NB4 (cell line): ENCODE results near the gene METRNL.

Experiments used
- POLR2A ChIP-seq: IDR thresholded peaks from 2 replicates; pipeline ENCODE4 v1.6.1; 2011; ENCODE audit warnings: mild to moderate bottlenecking; ENCODE audit not compliant: insufficient read length; ENCODE audit errors: extremely low read depth
- TF ChIP-seq, protein P1 (sequence below): IDR thresholded peaks from one replicate; pipeline ENCODE4 v1.5.1; 2012; ENCODE audit warnings: low read depth, low read length

DNA sequence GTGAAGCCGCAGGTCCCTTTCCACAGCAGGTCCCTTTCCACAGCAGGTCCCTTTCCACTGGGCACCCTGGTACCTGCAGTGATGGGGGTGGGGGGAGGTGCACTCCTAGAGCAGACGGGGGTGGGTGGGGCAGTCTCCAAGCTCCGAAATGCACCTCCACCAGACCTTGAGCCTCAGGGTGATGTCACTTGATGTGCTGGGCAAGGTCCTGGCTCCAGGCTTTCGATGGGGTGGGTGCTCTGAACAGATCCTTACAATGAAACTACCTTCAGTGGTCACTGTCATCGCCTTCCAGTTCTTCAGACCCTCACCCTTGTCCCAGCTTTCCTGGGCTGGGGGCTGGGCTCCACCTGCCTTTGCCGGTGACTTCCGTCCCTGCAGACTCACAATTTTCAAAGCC is 1.5 kb upstream of the METRNL start:
- TF ChIP-seq, protein P1, sequence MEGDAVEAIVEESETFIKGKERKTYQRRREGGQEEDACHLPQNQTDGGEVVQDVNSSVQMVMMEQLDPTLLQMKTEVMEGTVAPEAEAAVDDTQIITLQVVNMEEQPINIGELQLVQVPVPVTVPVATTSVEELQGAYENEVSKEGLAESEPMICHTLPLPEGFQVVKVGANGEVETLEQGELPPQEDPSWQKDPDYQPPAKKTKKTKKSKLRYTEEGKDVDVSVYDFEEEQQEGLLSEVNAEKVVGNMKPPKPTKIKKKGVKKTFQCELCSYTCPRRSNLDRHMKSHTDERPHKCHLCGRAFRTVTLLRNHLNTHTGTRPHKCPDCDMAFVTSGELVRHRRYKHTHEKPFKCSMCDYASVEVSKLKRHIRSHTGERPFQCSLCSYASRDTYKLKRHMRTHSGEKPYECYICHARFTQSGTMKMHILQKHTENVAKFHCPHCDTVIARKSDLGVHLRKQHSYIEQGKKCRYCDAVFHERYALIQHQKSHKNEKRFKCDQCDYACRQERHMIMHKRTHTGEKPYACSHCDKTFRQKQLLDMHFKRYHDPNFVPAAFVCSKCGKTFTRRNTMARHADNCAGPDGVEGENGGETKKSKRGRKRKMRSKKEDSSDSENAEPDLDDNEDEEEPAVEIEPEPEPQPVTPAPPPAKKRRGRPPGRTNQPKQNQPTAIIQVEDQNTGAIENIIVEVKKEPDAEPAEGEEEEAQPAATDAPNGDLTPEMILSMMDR, result no peak
- no peak for TF ChIP-seq POLR2A
